GM19452 (cell line): Measurements from ENCODE around the gene HOXA5.

Source experiments
- ATAC-seq: cut with Tn5 transposase; IDR thresholded peaks from one replicate; pipeline ENCODE4 v1.9.1; 2021; ENCODE audit not compliant: unreplicated experiment

The HOXA5 gene

GRCh38 chr7:27149842-27150567 is 6.5 kb upstream of the HOXA5 start:
- ATAC-seq, result no peak

GRCh38 chr7:27148756-27149641 is 5.5 kb upstream of the HOXA5 start:
- no peak for ATAC-seq

- ATAC-seq, result no peak
These were observed 4.7 kb upstream of the HOXA5 start for GRCh38 chr7:27148031-27148755.

GRCh38 chr7:27147199-27148030 is 3.9 kb upstream of the HOXA5 start, which contains the start of gene HOXA6:
HOXA6 (minus strand) TSS chr7:27147774; CDS start chr7:27147749, 25 bp downstream.
- no peak for ATAC-seq

GRCh38 chr7:27146491-27147198 is 3.2 kb upstream of the HOXA5 start:
- ATAC-seq, result no peak

GRCh38 chr7:27145914-27146412 is 2.5 kb upstream of the HOXA5 start:
- no peak for ATAC-seq

GRCh38 chr7:27145165-27145913 is 1.9 kb upstream of the HOXA5 start:
- no peak for ATAC-seq

GRCh38 chr7:27144781-27145164 is 1.3 kb upstream of the HOXA5 start:
- no peak for ATAC-seq

GRCh38 chr7:27143950-27144780 is 684 bp upstream of the HOXA5 start:
- ATAC-seq, result no peak

GRCh38 chr7:27142580-27143022 is 880 bp downstream of the HOXA5 start:
- ATAC-seq, result no peak

GRCh38 chr7:27141923-27142579 is 1.4 kb downstream of the HOXA5 start:
- no peak for ATAC-seq

- ATAC-seq, result no peak
These were observed 2.2 kb downstream of the HOXA5 start for GRCh38 chr7:27141137-27141922.

GRCh38 chr7:27140126-27140857 is 3.2 kb downstream of the HOXA5 start:
- ATAC-seq, result no peak

- ATAC-seq, result no peak
These were observed 4.0 kb downstream of the HOXA5 start for GRCh38 chr7:27139334-27140125.

- no peak for ATAC-seq
These were observed 4.5 kb downstream of the HOXA5 start for GRCh38 chr7:27138985-27139333.
